ENCODE results near the gene NUDT4.
A peak's percentile ranks its signal among the peaks of the same experiment; 100 is the strongest.
"Not testable (repeated sequence)": the region's sequence is repeated elsewhere in the genome, so short reads cannot be mapped to it uniquely, and the experiment has no call there.

NUDT4 gene

GRCh38 chr12:93404961-93405849, 27.5 kb downstream of the NUDT4 start:
- Histone ChIP-seq H3K27ac (ENCODE audit: low read length) (no peak overlapping the region), H3K9me3 (ENCODE audit: control insufficient read depth in 1 of 2, low read length in 2 of 2) (no peaks in the 10 kb centered on the region), H3K4me3 (ENCODE audit: low read depth in 1 of 2, low read length in 2 of 2) (no peak overlapping the region), H3K27me3 (ENCODE audit: low read depth, low read length) (no peaks in the 10 kb centered on the region), H3K36me3 (ENCODE audit: control insufficient read depth in 1 of 2, insufficient read depth in 2 of 2, low read length in 2 of 2) (peaks cover 0 to 2% of the 10 kb centered on the region in 2 donors), H3K4me1 (ENCODE audit: control insufficient read depth in 1 of 2, insufficient read depth in 2 of 2, low read length in 2 of 2) (no peaks in the 10 kb centered on the region)

DNA sequence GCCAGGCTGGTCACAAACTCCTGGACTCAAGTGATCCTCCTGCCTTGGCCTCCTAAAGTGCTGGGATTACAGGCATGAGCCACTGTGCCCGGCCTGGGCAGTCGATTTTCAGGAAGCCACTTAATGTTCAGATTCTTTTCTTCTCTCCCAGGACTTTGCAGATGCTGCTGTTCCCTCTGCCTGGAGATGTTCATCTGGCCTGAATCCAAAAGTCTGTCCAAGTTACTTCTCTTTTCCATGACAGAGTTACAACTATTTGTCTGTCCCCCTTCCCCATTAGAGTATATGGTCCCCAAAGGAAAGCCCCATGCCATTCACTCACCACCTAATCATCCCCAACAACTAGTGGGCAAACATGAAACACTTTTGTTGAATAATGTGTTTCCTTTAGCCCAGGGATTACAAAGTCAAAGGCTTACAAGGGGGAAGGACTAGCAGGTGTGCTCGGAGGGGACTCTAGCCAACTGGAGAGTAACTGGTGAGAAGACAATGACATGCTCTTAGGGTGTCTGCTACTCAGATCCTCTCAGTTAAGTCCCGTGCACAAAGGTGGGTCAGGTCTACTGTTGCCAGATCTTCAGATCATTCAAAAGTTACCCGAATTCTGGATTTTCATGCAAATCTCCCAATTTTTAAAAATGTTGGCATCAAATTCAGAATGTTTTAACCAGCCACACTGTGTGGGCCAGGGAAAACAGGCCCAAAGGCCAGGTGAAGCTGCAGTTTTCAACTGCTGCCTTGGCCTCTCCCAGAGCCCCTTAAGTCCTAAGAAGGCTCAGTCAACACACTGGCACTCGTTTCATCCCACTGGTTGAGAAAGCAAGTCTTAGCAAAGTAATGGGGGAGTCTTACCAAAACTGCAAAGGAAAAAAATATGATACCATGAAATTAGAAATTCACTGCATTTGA, 29.6 kb downstream of the NUDT4 start:
- H3K9me3 ChIP-seq (ENCODE audit: control insufficient read depth in 1 of 2, low read length in 2 of 2): no peaks in the 10 kb centered on the region
- H3K27ac ChIP-seq (ENCODE audit: low read length): no peak overlapping the region
- H3K27me3 ChIP-seq (ENCODE audit: low read depth, low read length): no peaks in the 10 kb centered on the region
- H3K4me1 ChIP-seq (ENCODE audit: control insufficient read depth in 1 of 2, insufficient read depth in 2 of 2, low read length in 2 of 2): no peaks in the 10 kb centered on the region
- H3K36me3 ChIP-seq (ENCODE audit: control insufficient read depth in 1 of 2, insufficient read depth in 2 of 2, low read length in 2 of 2): peaks cover 7 to 8% of the 10 kb centered on the region in 2 donors
- no peak overlapping the region for H3K4me3 ChIP-seq (ENCODE audit: low read depth in 1 of 2, low read length in 2 of 2)

DNA sequence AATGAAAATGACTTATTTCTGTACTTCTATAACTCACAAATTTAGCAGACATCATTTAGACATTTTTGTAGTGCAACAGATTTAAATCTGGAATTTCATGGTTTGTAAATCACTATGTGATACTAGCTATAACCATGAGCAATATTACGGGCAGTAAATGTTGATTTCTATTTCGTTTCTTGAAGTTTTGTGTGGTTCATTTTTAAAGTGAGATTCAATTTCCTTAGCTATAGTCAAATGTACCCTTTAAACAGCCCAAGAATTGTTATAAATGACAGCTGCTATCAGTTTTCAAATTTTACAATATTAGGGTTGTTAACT, 30.2 kb downstream of the NUDT4 start:
- no peak overlapping the region for H3K27ac ChIP-seq (ENCODE audit: low read length)

GRCh38 chr12:93408813-93409212, 31.1 kb downstream of the NUDT4 start:
- Histone ChIP-seq H3K4me1 (ENCODE audit: control insufficient read depth in 1 of 2, insufficient read depth in 2 of 2, low read length in 2 of 2) (peaks cover 0 to 11% of the 10 kb centered on the region in 2 donors), H3K36me3 (ENCODE audit: control insufficient read depth in 1 of 2, insufficient read depth in 2 of 2, low read length in 2 of 2) (peaks cover 7 to 8% of the 10 kb centered on the region in 2 donors), H3K9me3 (ENCODE audit: control insufficient read depth in 1 of 2, low read length in 2 of 2) (no peaks in the 10 kb centered on the region), H3K4me3 (ENCODE audit: low read depth in 1 of 2, low read length in 2 of 2) (no peak overlapping the region), H3K27ac (ENCODE audit: low read length) (no peak overlapping the region), H3K27me3 (ENCODE audit: low read depth, low read length) (no peaks in the 10 kb centered on the region)

More for the DNA sequence above, 30.2 kb downstream of the NUDT4 start:
- Histone ChIP-seq H3K4me1 (ENCODE audit: control insufficient read depth in 1 of 2, insufficient read depth in 2 of 2, low read length in 2 of 2) (peaks cover 0 to 3% of the 10 kb centered on the region in 2 donors), H3K27me3 (ENCODE audit: low read depth, low read length) (no peaks in the 10 kb centered on the region), H3K9me3 (ENCODE audit: control insufficient read depth in 1 of 2, low read length in 2 of 2) (no peaks in the 10 kb centered on the region), H3K4me3 (ENCODE audit: low read depth in 1 of 2, low read length in 2 of 2) (no peak overlapping the region), H3K36me3 (ENCODE audit: control insufficient read depth in 1 of 2, insufficient read depth in 2 of 2, low read length in 2 of 2) (peaks cover 7 to 8% of the 10 kb centered on the region in 2 donors)

DNA sequence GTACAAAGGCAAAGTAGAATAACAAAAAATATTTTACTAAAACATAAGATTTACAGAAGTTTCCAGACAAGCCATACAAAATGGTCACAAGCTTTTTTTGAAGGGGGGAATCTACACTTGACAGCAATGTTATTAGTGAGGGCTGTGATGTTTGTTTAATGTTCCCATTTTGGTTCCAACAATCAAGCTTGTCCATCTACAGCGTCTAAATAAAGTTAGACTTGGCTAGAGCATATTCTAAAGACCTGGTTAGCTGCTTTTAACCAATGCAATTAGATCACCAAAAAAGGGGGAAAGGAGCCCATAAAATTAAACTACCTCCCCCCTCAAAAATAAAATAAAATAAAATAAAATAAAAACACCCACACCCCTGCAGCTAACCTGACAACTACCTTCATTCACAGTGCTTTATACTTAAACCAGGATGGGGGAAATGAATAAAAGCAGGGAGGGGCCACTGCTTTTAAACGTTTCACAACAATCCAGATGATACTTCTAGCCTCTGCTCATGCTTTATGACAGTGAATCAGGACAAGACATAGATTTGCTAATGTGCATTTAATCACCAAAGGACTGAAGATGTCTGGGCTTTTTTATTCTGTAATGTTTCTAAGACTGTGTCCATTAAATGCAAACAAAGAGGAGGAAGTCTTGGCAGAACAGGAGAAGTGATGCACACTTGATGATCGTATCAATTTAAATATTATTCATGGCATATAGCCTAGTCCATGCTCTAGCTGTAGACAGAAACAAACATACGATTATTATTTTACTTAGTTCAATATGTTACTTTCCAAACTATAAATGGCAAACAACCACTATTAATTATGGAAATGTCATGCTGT, 31.8 kb downstream of the NUDT4 start:
- H3K4me1 ChIP-seq (ENCODE audit: control insufficient read depth in 1 of 2, insufficient read depth in 2 of 2, low read length in 2 of 2): peaks cover 0 to 11% of the 10 kb centered on the region in 2 donors
- not testable (repeated sequence) for H3K27ac ChIP-seq (ENCODE audit: low read length); H3K36me3 ChIP-seq (ENCODE audit: control insufficient read depth in 1 of 2, insufficient read depth in 2 of 2, low read length in 2 of 2); H3K27me3 ChIP-seq (ENCODE audit: low read depth, low read length); H3K9me3 ChIP-seq (ENCODE audit: control insufficient read depth in 1 of 2, low read length in 2 of 2); H3K4me3 ChIP-seq (ENCODE audit: low read depth in 1 of 2, low read length in 2 of 2)

GRCh38 chr12:93411060-93411459, 33.3 kb downstream of the NUDT4 start:
- not testable (repeated sequence) for H3K36me3 ChIP-seq (ENCODE audit: control insufficient read depth in 1 of 2, insufficient read depth in 2 of 2, low read length in 2 of 2); H3K27me3 ChIP-seq (ENCODE audit: low read depth, low read length); H3K27ac ChIP-seq (ENCODE audit: low read length); H3K4me3 ChIP-seq (ENCODE audit: low read depth in 1 of 2, low read length in 2 of 2); H3K9me3 ChIP-seq (ENCODE audit: control insufficient read depth in 1 of 2, low read length in 2 of 2)
- H3K4me1 ChIP-seq (ENCODE audit: control insufficient read depth in 1 of 2, insufficient read depth in 2 of 2, low read length in 2 of 2): peaks cover 9 to 21% of the 10 kb centered on the region in 2 donors

DNA sequence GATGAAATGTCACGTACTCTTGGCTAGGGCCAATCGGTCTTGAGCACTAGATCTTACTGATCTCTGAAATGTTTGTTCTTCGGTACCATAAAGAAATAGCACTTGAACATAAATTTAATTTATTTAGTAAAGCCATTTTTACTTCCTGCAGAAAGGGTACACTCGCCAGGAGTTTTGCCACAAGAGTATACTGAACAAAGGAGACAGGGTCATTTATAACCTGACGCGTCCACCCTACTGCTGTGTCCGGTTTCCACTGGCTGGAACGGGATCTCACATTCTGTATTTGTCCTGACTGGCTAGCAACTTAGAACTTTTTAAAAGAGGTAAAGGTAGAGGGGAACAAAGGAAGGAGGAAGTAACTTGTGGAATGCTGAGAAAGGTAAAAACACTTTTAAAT, 34.7 kb downstream of the NUDT4 start:
- not testable (repeated sequence) for H3K4me3 ChIP-seq (ENCODE audit: low read depth in 1 of 2, low read length in 2 of 2); H3K27me3 ChIP-seq (ENCODE audit: low read depth, low read length); H3K9me3 ChIP-seq (ENCODE audit: control insufficient read depth in 1 of 2, low read length in 2 of 2); H3K36me3 ChIP-seq (ENCODE audit: control insufficient read depth in 1 of 2, insufficient read depth in 2 of 2, low read length in 2 of 2); H3K27ac ChIP-seq (ENCODE audit: low read length)
- peaks cover 9 to 27% of the 10 kb centered on the region in 2 donors for H3K4me1 ChIP-seq (ENCODE audit: control insufficient read depth in 1 of 2, insufficient read depth in 2 of 2, low read length in 2 of 2)

DNA sequence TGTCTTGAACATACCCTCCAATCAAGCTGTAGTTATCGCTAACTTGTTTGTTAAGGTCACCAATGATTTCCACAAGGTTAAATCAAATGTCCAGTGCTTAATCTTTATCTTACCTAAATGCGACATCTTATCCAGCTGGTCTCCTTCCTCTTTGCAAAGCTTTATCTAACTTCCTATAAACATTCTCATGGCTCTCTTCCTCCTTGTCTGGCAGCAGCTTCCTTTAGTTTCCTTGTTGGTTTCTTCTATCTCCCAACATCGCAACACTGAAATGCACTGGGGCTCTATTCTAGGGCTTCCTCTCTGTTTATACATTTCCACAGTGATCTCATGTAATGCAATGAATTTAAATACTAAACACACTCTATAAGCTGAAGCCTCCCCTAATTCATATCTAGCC, 35.3 kb downstream of the NUDT4 start:
- Histone ChIP-seq H3K9me3 (ENCODE audit: control insufficient read depth in 1 of 2, low read length in 2 of 2) (no peaks in the 10 kb centered on the region), H3K4me3 (ENCODE audit: low read depth in 1 of 2, low read length in 2 of 2) (no peak overlapping the region), H3K27ac (ENCODE audit: low read length) (no peak overlapping the region), H3K4me1 (ENCODE audit: control insufficient read depth in 1 of 2, insufficient read depth in 2 of 2, low read length in 2 of 2) (peaks cover 9 to 27% of the 10 kb centered on the region in 2 donors), H3K36me3 (ENCODE audit: control insufficient read depth in 1 of 2, insufficient read depth in 2 of 2, low read length in 2 of 2) (peaks cover 7 to 8% of the 10 kb centered on the region in 2 donors), H3K27me3 (ENCODE audit: low read depth, low read length) (no peaks in the 10 kb centered on the region)

DNA sequence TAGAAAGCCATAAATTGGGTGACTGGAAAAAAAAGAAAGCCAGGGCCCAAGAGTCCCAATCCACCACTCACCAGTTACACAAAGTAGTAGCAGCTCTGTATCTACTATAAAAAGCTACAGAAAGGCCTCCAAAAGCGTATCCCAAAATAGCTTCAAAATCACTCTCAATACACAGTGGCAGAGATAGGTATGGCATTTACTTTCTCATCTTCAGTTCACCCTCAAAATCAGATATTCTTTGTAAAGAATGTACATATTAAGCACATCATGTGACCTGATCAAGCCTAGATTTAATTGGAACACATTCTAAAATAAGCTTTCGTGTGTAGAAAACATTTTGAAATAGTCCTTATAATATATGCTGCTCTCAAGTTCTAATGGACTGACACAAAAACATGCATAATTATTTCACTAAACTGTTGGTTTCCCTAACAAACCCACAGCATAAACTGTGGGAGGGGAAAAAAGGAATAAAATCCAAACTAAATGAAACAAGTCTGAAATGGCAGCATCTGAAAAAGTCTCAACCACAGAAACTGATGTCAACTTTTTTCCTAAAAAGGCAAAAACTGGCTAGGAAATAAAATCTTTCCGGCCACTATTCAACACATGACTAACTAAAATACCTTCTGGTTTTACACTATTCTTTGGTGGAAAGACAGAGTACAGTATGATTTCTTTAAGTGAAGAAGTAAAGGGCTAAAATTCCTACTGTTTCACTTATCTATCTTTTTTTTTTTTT, 38.2 kb downstream of the NUDT4 start:
- Histone ChIP-seq H3K36me3 (ENCODE audit: control insufficient read depth in 1 of 2, insufficient read depth in 2 of 2, low read length in 2 of 2) (peaks cover 0 to 2% of the 10 kb centered on the region in 2 donors), H3K27ac (ENCODE audit: low read length) (peak overlapping the region; percentile 25), H3K4me3 (ENCODE audit: low read depth in 1 of 2, low read length in 2 of 2) (no peak overlapping the region), H3K4me1 (ENCODE audit: control insufficient read depth in 1 of 2, insufficient read depth in 2 of 2, low read length in 2 of 2) (peaks cover 9 to 27% of the 10 kb centered on the region in 2 donors), H3K27me3 (ENCODE audit: low read depth, low read length) (no peaks in the 10 kb centered on the region), H3K9me3 (ENCODE audit: control insufficient read depth in 1 of 2, low read length in 2 of 2) (no peaks in the 10 kb centered on the region)

- Histone ChIP-seq H3K4me3 (ENCODE audit: low read depth in 1 of 2, low read length in 2 of 2) (no peak overlapping the region), H3K4me1 (ENCODE audit: control insufficient read depth in 1 of 2, insufficient read depth in 2 of 2, low read length in 2 of 2) (peaks cover 9 to 26% of the 10 kb centered on the region in 2 donors), H3K27ac (ENCODE audit: low read length) (no peak overlapping the region), H3K36me3 (ENCODE audit: control insufficient read depth in 1 of 2, insufficient read depth in 2 of 2, low read length in 2 of 2) (no peaks in the 10 kb centered on the region), H3K9me3 (ENCODE audit: control insufficient read depth in 1 of 2, low read length in 2 of 2) (no peaks in the 10 kb centered on the region), H3K27me3 (ENCODE audit: low read depth, low read length) (no peaks in the 10 kb centered on the region)
Measured at GRCh38 chr12:93417967-93418480, 40.3 kb downstream of the NUDT4 start.

Measured in muscle layer of duodenum (tissue), 2 donors.